T-helper 2 cell (primary cell): ENCODE measurements around the gene PBX3.
"Not testable (repeated sequence)": the region's sequence is repeated elsewhere in the genome, so short reads cannot be mapped to it uniquely, and the experiment has no call there.

ENCODE experiments used
- DNase-seq, 5 experiments: peaks; one replicate each; pipeline versions ENCODE4 v3.0.0 to v3.0.0-alpha.2; 2012 to 2022

PBX3 gene

DNA sequence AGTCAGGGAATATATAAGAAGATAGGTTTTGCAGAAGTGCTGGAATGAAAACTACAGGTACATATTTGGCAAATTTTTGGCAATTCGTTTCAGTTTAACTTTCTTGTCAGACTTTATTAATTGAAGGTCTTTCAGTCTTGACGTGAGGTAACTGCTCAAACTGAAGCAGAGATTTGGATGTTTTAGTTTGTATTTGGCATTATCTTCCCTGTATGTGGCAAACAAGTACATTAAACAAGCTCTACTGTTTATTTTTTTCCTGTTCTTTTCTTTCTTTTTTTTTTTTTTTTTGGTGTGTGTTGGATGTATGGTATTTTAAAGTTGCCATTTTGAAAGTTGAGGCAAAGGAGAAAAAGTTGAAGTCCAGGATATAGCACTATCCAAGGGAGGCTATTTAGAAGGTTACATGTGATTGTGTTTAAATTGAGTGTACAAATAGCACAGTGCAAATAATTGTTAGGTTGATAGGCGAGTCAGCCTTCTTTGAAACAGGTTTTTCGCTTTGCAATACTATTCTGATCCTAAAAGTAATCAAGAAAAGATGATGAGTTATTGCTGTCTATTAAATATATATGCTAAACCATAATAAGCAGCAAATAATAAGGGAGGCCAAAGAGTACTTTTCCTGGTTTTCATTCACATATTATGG is 2.2 kb downstream of the PBX3 start:
- DNase-seq: no peak

DNA sequence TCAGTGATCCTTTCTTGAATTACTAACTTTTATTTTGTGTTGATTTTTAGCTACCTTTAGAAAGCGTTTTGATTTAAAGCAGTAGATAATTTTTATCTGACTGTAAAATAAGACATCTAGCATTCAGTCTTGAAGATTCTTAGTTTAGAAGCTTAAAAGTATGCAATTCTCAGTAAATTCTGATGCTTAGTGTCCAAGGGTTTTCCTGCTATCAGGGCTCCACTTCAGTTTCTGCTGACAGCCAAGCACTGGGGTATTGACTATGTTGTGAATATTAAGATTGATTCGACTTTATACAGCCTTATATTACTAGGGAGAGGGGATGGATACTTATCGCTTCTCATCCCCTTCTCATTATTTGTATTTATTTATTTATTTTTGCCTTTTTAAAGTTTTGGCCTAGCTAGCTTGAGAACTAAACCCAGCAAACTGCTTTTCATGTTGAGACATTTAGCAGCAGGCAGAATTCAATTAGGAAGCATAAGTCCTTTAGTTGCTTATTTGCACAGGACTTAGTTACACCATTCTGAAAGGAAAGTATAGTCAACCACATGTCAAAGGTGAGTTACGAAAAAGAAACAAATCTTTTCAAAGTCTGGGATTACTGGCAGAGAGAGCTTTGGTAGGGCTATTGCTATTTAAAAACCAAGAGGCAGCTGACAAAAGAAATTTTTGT is 2.9 kb downstream of the PBX3 start:
- DNase-seq: no peak

DNA sequence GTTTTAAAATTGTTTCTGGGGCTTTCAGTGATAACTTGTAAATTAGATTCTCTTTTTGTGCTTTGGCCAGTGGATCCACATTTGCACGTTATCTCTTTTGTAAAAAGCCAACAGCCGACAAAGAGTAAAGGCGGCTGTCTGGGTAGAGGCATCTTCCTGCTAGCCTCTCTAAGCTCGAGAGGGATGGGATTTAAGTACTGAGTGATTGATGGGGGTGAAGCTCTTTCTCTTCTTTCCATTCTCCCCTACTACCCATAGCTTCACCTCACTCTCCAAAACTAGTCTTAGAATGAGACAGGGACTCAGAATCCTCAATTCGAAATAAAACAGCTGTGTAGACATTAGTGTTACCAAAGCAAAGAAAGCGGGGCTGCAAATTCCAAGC is 3.4 kb downstream of the PBX3 start:
- no peak for DNase-seq

DNA sequence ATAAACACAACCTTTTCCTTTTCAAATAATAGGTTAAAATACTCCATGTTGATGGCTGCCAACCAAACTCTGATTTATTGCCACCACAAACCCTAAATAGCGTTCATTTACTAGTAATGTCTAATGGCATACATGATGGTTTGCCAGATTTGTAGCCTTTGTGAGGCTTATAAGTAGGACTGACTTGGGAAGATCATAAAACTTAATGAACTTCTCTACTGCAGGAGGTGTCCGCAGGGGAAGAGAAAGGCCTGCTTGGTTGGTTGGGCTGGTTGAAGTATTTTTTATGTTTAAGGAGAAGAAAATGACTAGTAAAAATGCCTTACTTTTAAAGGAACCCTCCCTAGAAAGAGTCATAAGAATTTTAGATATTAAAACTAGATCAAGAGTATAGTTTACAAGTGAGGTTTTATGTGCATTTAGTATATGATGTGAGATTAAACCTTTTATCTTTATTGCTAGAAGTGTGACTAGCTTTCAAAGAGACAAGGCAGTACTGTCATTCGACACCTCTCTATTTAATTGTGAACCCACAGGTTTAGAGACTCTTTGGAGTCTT is 5.0 kb downstream of the PBX3 start:
- no peak for DNase-seq

DNA sequence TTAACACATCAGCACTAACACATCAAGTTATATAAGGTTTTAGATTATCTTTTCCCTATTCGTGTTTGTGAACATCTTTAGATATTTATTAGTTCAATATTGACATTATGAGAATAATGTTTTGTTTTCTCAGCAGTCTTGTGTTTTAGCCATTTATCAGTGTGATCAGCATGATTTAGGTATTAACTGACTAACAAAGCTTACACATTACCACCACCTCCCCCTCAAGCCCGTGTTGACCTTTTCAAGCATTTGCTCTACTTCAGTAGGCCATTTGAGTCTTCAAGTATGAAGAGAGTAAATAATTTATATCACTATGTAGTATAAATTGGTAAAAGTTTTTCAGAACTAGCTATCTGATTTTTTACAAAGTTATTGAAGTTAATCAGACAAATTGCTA is 6.9 kb downstream of the PBX3 start:
- DNase-seq: no peak

DNA sequence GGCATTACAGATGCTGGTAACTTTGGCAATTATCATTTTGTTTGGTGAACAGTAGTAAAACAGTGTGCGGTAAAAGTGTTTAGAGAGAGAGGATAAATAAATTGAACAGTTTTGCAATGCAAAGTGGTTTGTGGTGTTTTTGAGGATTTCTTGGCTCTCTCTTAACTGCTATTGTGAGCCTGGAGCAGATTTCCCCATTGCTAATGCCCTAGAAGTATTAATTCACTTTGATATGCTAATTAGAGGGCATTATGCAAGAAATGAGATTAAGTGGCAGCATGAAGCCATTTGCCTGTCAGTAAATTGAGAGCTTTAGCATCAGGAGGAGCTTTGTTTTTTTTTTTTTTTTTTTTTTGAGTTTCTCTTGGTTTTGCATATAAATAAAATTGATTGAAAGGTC is 8.2 kb downstream of the PBX3 start:
- no peak for DNase-seq

DNA sequence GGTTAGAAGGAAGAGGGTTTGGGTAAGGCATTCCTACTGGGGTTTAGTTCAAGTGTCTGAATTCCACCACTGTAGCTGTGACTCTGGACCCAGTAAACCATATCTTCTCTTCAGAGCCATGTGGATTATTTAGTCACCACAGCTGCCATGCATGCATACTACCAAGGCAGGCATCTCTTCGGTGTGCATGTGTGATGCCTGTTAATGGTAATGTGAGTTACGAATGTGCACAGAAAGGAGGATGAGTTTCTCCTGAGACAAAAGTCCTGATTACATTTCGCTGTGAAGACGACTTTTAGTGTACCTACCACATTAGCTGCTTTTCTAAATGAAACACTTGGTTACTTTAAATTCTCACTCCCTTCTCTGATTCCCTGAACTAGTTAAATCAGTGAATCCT is 9.3 kb downstream of the PBX3 start:
- no peak for DNase-seq

DNA sequence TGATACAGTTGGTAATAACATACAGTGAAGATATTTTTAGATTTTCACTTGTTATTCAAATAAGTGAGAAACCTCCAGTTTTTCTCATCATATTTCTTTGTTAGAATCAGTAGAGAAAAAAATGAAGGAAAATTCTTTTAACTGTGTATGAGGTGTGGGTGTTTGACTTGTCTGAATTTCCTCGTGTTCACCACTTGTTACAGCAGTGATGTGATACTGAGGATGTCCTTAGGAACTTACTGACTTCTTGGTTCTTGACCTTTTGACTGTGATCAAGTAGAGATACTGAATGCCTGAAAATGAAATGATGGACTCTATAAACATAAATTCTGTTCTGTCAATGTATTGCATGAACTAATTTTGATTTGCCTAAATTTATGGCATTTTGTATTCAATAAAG is 10.7 kb downstream of the PBX3 start:
- DNase-seq: no peak

DNA sequence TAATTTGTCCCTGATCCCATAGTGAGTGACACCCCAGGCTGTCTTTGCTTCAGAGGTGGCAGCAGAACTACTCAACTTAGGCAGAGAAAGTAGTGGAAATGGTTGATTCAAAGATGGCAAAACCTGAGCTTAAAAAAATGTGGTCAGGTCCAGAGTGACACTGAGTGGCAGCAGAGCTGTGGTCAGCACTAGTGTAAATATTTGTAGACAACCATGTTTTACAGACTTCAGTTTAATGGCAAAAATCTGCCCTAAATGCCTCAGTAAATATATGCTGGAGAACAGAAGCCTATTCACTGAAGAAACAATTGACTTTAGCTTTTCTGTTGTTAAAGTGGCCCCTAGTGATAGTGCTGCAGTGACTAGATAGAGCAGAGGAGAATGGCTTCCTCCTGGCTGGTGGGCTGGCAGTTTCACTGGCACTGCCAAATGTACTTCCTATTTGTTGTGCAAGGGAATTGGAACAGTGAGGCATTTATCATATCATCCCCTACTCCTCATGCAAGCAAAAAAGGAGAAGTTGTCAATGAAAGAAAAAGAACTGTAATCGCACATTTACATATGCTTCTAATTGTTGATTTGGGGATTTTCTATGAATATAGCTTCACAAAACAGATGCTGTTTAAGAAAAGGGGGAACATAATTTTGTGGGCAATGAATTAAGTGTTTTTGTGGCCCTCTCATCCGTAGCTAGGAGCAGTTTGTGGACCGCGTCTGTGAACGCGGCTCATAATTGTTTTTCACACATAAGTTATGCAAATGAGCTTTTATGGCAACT is 12.0 kb downstream of the PBX3 start:
- no peak for DNase-seq

DNA sequence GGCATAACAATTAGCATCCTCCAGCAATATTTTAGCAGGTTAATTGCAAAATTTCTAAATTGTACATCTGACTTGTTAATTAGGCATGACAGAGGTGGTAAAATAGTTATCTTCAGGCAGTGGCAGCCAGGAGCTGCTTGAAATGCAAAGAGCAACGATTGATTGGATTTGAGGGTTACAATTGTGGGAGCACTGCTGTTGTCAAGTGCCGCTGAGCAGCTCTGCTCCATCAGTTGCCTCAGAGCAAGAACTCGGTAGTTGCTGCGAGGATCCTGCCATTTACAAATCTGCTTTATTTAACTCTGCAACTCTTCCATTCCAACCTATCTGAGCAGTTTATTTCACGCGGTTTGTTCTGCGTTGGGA is 12.6 kb downstream of the PBX3 start:
- no peak for DNase-seq

DNA sequence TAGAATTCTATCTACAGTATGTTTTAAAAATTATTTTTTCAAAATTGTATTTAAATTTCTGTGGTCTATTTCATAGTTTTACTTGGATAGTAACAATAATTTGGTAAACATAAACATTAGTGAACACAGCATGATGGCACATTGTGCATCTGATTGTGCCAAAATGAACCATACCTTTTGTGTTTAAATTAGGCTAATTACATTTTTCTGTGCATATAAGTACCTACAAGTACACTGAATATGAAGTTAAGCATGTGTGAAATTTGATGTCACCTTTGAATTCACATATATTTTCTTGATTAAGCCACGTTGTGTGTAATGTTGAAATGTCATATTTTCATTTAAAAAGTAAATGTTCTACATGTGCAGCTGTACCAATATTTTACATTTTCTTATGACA is 13.4 kb downstream of the PBX3 start:
- DNase-seq: no peak

DNA sequence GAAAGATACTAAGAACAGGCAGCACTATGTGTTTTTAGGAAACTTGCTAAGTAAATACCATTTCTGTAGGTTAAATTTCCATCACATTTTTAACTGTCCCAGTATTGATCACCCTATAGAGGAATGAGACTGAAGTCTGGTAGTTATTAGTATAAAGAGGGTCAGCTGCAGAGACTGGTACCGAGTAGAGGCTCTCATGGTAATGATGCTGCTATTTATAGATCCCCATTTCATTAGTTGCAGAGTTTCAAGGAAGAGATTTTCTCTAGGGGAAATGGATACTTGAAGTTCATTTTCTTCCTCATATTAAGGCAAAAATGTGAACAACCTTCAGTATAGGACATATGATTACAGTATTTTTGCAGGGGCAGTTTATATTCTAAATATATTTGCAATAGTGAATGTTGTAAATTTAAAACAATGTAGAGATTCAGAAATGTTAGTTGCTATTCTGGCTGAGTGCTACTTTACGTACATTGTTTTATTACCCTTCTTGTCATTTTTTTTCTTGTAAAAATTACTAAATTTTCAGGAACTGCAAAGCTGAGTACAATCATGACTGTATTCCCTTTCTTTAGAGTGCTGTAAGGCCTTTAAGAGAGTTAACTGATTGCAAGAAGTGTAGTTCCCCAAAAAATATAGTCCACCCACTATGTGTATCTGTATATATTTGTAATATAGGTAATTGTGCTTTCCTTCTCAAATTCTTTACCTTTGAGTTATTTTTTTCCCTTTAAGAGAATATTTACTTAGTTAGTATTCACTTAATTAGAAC is 14.7 kb downstream of the PBX3 start:
- no peak for DNase-seq

DNA sequence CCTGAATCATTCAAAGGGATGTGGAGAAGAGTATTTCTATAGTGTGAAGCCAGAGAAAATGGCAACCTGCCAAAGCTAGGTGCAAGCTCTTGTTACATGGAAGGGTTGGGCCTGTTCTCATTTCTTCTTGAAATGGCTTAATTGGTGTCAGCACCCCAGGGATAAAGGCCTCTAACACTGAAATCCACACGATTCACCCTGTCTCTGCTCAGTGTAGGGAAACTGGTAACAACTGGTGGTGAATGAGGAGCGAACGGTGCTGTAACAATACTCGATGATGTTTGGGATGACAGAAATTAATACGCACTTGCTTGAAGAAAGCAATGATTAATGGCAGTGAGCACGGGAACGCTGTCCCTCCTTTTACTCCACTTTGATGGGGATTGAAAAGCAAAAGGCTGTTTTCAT is 16.2 kb downstream of the PBX3 start:
- no peak for DNase-seq

DNA sequence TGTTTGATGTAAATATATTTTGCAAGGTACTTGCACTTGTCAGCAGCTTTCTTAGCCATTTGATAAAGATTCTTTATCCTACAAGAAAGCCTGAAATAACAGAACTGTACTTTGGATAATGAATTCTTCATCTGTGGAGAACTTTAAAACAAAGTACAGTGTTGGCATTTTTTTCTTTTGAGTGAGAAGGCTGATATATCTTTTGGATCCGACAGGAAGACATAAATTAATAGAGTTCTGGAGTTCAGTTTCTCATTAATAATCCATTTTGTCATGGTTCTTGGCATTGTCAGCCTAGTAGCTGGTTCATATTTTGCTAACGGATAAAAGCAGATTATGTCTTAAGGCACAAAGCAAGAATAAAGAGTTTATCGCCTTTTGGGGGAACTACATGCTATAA is 17.0 kb downstream of the PBX3 start:
- no peak for DNase-seq

DNA sequence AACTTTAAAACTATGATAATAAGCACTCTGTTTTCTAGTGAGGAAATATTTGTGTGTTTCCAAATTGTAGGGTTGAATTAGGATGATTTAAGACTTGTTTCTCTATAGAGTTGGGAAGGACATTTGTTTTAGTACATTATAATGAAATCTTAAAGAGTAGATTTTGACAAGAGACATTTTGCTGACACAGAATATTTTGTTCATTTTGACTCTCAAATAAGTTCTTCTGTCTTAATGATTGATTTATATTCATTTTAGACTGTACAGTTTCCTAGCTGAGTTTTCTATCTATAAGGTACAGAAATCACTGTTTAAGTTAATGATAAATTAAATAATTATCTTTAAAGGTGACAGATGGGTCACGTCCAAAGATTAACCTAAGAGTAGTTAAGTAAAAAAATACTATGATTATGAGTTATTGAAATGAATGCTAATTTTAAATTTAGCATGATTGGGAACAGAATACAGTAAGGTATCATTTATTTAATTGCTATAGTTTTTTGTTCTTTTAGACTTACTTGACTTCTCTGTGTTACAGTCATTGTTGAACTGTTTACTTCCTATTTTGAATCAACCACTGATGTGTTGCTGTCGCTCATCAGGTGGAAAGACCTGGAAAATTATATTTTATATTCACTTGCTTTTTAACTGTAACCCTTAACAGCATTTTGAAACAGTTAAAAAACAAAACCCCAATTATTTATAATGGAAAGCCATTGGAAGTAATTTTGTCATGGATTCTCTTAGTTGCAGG is 19.5 kb downstream of the PBX3 start:
- no peak for DNase-seq

DNA sequence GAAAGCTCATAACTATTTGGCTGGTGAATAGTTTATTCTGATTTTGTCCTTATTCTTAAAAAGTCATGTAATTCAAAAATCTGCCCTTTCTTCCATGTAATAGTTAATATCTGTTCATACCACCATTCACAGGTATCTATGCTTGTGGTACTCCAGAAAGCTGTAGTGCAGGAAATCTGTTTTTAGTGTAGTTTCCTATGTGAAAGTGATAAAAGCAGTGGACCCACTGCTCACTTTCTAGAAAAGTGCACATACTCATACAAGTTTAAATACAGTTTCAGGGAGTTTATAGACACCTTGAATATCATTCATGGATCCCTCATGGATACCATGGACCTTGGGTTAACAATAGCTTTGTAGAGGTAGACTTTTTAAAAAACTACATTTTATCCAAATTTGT is 20.2 kb downstream of the PBX3 start:
- DNase-seq: no peak

DNA sequence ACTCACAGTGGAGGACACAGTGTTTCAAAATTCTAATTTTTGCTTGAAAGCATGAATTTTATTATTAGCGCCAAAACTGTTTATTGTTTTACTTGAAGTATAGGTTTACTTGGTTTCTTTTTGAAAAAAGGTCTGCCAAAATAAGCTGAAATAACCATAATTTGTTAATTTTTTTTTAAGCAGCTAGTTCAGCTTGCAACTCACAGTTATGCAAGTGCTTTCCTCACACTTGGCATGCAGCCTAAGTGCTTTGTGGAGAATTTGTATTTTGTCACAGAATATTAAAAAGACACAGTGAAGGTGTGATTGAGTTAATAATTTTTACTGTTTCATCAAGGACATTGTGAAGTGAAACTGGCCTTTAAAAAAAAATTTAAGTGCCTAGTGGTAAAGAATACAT is 21.6 kb downstream of the PBX3 start:
- DNase-seq: no peak

DNA sequence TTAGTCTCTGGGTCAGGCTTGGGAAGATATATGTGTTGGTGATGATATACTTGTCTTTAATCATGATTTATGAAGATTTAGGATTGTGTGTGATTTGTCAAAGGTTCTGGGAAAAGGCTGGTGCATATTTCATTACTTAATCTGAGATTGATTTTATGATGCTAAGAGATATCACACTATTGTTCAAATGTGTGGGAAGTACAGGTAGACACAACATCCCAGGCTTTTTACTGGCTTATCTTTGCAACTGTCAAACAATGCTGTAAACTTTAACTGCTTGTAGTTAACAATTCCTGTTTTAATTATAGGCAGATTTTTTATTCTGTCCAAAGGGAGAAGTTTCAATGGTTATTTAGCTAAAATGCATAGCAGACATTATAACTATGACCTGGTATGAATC is 23.9 kb downstream of the PBX3 start:
- DNase-seq: no peak

DNA sequence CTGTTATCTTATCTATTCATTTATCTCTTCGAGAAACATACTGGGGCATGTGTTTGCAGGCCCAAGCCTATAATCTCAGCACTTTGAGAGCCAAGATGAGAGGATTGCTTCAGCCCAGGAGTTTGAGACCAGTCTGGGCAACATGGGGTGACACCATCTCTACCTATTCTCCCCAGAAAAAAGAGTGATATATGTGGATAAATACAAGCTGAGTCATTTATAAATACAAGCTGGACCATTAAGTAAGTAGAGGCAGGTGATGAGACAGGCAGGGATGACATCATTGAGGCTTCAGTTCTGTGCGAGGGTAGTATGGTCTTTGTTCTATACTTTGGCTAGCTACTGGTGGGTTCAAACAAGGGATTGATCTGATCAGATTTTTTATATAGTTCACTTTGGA is 25.6 kb downstream of the PBX3 start:
- DNase-seq: no peak

DNA sequence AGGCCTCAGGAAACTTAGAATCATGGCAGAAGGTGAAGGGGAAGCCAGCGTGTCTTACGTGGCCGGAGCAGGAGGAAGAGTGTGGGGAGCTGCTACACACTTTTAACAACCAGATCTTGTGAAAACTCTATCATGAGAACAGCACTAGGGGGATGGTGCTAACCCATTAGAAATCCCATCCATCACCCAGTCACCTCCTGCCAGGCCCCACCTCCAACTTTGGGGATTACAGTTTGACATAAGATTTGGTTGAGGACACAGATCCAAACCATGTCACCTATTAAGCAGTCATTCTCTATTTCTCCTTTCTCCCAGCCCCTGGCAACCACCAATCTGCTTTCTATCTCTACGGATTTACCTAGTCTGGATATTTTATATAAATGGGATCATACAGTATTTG is 26.9 kb downstream of the PBX3 start:
- DNase-seq: no peak

DNA sequence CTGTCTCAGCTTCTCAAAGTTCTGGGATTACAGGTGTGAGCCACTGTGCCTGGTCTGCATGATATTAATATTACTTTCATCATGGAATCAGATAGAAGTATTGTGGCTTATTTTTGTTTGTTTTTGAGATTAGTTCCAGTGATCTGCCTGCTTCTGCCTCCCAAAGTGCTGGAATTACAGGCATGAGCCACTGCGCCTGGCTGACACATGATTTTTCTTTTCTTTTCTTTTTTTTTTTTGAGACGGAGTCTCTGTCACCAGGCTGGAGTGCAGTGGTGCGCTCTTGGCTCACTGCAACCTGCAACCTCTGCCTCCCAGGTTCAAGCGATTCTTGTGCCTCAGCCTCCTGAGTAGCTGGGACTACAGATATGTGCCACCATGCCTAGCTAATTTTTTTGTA is 29.6 kb downstream of the PBX3 start:
- DNase-seq: not testable (repeated sequence)

DNA sequence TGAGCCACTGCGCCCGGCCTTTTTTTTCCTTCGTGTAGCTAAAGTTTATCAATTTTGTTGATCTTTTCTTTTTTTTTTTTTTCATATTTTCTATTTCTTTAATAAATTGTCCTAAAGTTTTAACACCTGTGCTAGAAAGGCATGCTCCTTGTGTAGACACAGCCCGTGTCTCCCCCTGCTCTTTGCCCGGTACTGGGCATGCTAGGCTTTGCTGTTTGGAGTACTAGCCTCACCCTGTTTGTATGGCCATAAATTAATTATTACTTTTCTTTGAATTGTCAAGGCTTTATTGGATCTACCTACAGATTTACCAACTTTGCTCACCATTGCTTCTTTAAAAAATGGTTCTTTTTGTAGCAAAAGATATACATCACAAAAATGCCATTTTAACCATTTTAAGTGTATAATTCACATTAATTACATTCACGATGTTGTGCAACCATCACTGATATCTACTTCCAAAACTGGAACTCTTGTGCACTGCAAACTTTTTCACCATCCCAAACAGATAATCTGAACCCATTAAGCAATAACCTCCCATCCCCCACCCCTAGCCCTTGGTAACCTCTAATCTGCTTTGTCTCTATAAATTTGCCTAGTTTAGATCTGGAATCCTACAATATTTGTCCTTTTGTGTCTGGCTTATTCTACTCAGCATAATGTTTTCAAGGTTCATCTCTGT is 31.5 kb downstream of the PBX3 start:
- DNase-seq: not testable (repeated sequence)
